Right atrium auricular region (tissue), 2 donors: Measurements from ENCODE around the gene TFRC. TPM values are rescaled to one million over a fixed set of nuclear protein-coding genes. Genes with fewer than 3 reads are reported as not detected.
"Not testable (repeated sequence)": the region's sequence is repeated elsewhere in the genome, so short reads cannot be mapped to it uniquely, and the experiment has no call there.

Experiments used
- DNase-seq: peaks from one replicate; pipeline ENCODE4 v3.0.0-alpha.2; 2019; ENCODE audit warnings: low spot score
- H3K27ac ChIP-seq, 2 donors: fragments of 200-600 bp; sonication (generic); 1 replicate in 1 of 2; 2 replicates in 1 of 2; pipeline ENCODE4 v1.5.1; 2016 to 2019
- H3K27me3 ChIP-seq, 2 donors: fragments of 200-600 bp; sonication (generic); one replicate each; pipeline versions ENCODE4 v1.5.1 to v1.6.0; 2017 to 2019
- H3K36me3 ChIP-seq: fragments of 200-600 bp; sonication (generic); one replicate; pipeline ENCODE4 v1.5.1; 2016
- H3K4me1 ChIP-seq, 2 donors: fragments of 200-600 bp; sonication (generic); one replicate each; pipeline versions ENCODE4 v1.5.1 to v1.6.0; 2017 to 2019
- H3K4me3 ChIP-seq, 2 donors: fragments of 200-600 bp; sonication (generic); 1 replicate in 1 of 2; 2 replicates in 1 of 2; pipeline ENCODE4 v1.5.1; 2017 to 2019; ENCODE audit warnings: mild to moderate bottlenecking in 1 of 2, moderate library complexity in 1 of 2
- H3K9me3 ChIP-seq, 2 donors: fragments of 200-600 bp; sonication (generic); one replicate each; pipeline ENCODE4 v1.5.1; 2019
- CTCF ChIP-seq, 2 donors: fragments of 200-600 bp; sonication (generic); IDR thresholded peaks; one replicate each; pipeline ENCODE4 v1.5.1; 2019; ENCODE audit warnings: antibody characterized with exemption in 2 of 2
- total RNA-seq, 2 donors: library from RNA; depleted of rRNA; stranded (reverse); fragments of >200 nt; gene quantifications; one replicate each; pipeline ENCODE4 v1.1.0, GENCODE V29; 2016

The TFRC gene
- total RNA-seq, 2 donors from 2014 or later = 47.9 to 98.0 TPM

- no peaks in the 10 kb centered on the region for H3K27me3 ChIP-seq
Measured at GRCh38 chr3:196042673-196043072, 39.2 kb downstream of the TFRC start.

GRCh38 chr3:196039359-196039758, 42.5 kb downstream of the TFRC start:
- Histone ChIP-seq H3K9me3 (peaks cover 0 to 7% of the 10 kb centered on the region in 2 donors), H3K27me3 (no peaks in the 10 kb centered on the region), H3K36me3 (no peaks in the 10 kb centered on the region), H3K4me3 (no peak overlapping the region), H3K4me1 (no peaks in the 10 kb centered on the region), H3K27ac (no peak overlapping the region)
- no peak for DNase-seq
- TF ChIP-seq CTCF (IDR thresholded peaks at IDR 0.05) = no peak

More at GRCh38 chr3:196042673-196043072, 39.2 kb downstream of the TFRC start:
- DNase-seq = no peak
- Histone ChIP-seq H3K36me3 (no peaks in the 10 kb centered on the region), H3K4me3 (no peak overlapping the region), H3K4me1 (no peaks in the 10 kb centered on the region), H3K27ac (no peak overlapping the region), H3K9me3 (peaks cover 0 to 7% of the 10 kb centered on the region in 2 donors)
- TF ChIP-seq CTCF (IDR thresholded peaks at IDR 0.05) = no peak

GRCh38 chr3:196026059-196026458, 55.8 kb downstream of the TFRC start:
- not testable (repeated sequence) for H3K27ac ChIP-seq, DNase-seq, H3K9me3 ChIP-seq, H3K36me3 ChIP-seq, H3K4me3 ChIP-seq, H3K4me1 ChIP-seq, H3K27me3 ChIP-seq
- TF ChIP-seq CTCF (IDR thresholded peaks at IDR 0.05) = peak in 1 of 2 donors; percentile 57

GRCh38 chr3:196024968-196025367, 56.9 kb downstream of the TFRC start:
- no peaks in the 10 kb centered on the region for H3K4me1 ChIP-seq
- no peaks in the 10 kb centered on the region for H3K9me3 ChIP-seq
- H3K36me3 ChIP-seq = no peaks in the 10 kb centered on the region
- H3K27me3 ChIP-seq = no peaks in the 10 kb centered on the region
- no peak for TF ChIP-seq CTCF (IDR thresholded peaks at IDR 0.05)
- H3K27ac ChIP-seq = no peak overlapping the region
- DNase-seq = no peak
- H3K4me3 ChIP-seq = no peak overlapping the region

- Histone ChIP-seq H3K4me3 (no peak overlapping the region), H3K36me3 (no peaks in the 10 kb centered on the region)
Measured at GRCh38 chr3:196023947-196024346, 57.9 kb downstream of the TFRC start.

GRCh38 chr3:196022499-196022878, 59.4 kb downstream of the TFRC start:
- H3K27me3 ChIP-seq, H3K36me3 ChIP-seq, H3K9me3 ChIP-seq, H3K27ac ChIP-seq, DNase-seq, H3K4me3 ChIP-seq, H3K4me1 ChIP-seq: not testable (repeated sequence)

More at GRCh38 chr3:196023947-196024346, 57.9 kb downstream of the TFRC start:
- no peak for TF ChIP-seq CTCF (IDR thresholded peaks at IDR 0.05)
- Histone ChIP-seq H3K27ac (no peak overlapping the region), H3K9me3 (no peaks in the 10 kb centered on the region), H3K27me3 (no peaks in the 10 kb centered on the region), H3K4me1 (no peaks in the 10 kb centered on the region)
- DNase-seq = no peak
